Kidney epithelial cell (primary cell): Measurements from ENCODE around the gene PAX7. TPM values are rescaled to one million over a fixed set of nuclear protein-coding genes. Genes with fewer than 3 reads are reported as not detected.
A peak's percentile ranks its signal among the peaks of the same experiment; 100 is the strongest.

ENCODE experiments used
- DNase-seq: peaks from one replicate; pipeline ENCODE4 v3.0.0-alpha.2; 2010; ENCODE audit warnings: low read depth
- H3K27me3 ChIP-seq: 2 replicates; pipeline ENCODE4 v1.6.0; 2011; ENCODE audit warnings: low read length; ENCODE audit not compliant: control insufficient read depth, insufficient read depth
- H3K36me3 ChIP-seq: 2 replicates; pipeline ENCODE4 v1.5.1; 2011; ENCODE audit warnings: low read length; ENCODE audit not compliant: control insufficient read depth, insufficient read depth
- H3K4me3 ChIP-seq: 2 replicates; pipeline ENCODE4 v1.5.1; 2011; ENCODE audit warnings: low read depth, mild to moderate bottlenecking, control low read depth, low read length
- CTCF ChIP-seq: IDR thresholded peaks from 2 replicates; pipeline ENCODE4 v1.5.1; 2011; ENCODE audit warnings: mild to moderate bottlenecking, moderate library complexity, low read length, control low read depth, inconsistent platforms; ENCODE audit not compliant: insufficient read depth, poor library complexity, severe bottlenecking
- total RNA-seq: library from RNA; depleted of rRNA; stranded (reverse); fragments of >200 nt; gene quantifications from 2 replicates; pipeline ENCODE4 v1.2.3, GENCODE V29; 2015

The PAX7 gene
- total RNA-seq, 1 donor from 2014 or later, result not detected

GRCh38 chr1:18603212-18603852, 27.3 kb upstream of the PAX7 start:
- Histone ChIP-seq H3K4me3 (no peak overlapping the region), H3K27me3 (peaks cover 10% of the 10 kb centered on the region), H3K36me3 (no peaks in the 10 kb centered on the region)
- no peak for TF ChIP-seq CTCF
- DNase-seq, result no peak

- TF ChIP-seq CTCF, result no peak
- DNase-seq, result no peak
- Histone ChIP-seq H3K36me3 (no peaks in the 10 kb centered on the region), H3K4me3 (no peak overlapping the region), H3K27me3 (no peaks in the 10 kb centered on the region)
Measured at GRCh38 chr1:18606443-18607288, 24.0 kb upstream of the PAX7 start.

GRCh38 chr1:18607289-18607760, 23.3 kb upstream of the PAX7 start:
- TF ChIP-seq CTCF, result no peak
- DNase-seq, result no peak
- no peak overlapping the region for H3K4me3 ChIP-seq
- no peaks in the 10 kb centered on the region for H3K36me3 ChIP-seq
- peaks cover 4% of the 10 kb centered on the region for H3K27me3 ChIP-seq

DNA sequence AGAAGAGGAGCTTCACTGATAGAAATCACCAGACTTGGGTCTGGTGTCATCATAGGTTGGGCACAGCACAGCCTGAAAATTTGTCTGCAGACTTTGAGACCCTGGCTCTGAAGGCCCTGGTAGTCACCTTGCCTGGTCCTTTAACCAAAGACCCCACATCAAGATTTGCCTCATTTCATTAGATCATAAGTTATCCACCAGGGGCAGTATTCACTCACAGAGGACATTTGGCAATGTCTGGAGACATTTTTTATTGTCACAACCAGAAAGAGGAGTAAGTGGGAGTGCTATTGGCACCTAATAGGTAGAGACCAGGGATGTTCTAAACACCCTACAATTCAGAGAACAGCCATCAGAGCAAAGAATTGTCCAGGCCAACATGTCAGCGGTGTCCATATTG, 22.1 kb upstream of the PAX7 start:
- Histone ChIP-seq H3K27me3 (peaks cover 5% of the 10 kb centered on the region), H3K4me3 (no peak overlapping the region), H3K36me3 (no peaks in the 10 kb centered on the region)
- no peak for DNase-seq
- peak; percentile 8 for TF ChIP-seq CTCF

DNA sequence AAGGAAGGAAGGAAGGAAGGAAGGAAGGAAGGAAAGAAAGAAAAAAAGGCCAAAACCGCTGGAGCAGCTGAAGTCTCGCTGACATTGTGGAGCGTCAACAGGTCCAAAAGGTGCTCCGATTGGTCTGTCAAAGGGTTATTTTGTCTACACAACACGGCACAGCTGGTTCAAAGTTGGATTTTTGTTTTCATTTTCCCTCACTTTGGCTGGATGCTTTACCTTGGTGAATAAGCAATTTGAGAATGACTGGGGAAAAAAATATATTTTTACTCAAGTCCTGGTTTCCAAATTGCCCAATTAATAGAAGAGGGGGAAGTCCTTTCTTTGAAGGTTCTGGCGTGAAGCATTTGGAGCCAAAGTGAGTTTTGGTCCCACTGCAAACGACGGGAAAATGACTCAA, 19.3 kb upstream of the PAX7 start:
- TF ChIP-seq CTCF, result no peak
- peaks cover 9% of the 10 kb centered on the region for H3K27me3 ChIP-seq
- H3K36me3 ChIP-seq, result no peaks in the 10 kb centered on the region
- DNase-seq, result no peak
- no peak overlapping the region for H3K4me3 ChIP-seq
